ENCODE measurements around the gene LTO1.

Gene LTO1

DNA sequence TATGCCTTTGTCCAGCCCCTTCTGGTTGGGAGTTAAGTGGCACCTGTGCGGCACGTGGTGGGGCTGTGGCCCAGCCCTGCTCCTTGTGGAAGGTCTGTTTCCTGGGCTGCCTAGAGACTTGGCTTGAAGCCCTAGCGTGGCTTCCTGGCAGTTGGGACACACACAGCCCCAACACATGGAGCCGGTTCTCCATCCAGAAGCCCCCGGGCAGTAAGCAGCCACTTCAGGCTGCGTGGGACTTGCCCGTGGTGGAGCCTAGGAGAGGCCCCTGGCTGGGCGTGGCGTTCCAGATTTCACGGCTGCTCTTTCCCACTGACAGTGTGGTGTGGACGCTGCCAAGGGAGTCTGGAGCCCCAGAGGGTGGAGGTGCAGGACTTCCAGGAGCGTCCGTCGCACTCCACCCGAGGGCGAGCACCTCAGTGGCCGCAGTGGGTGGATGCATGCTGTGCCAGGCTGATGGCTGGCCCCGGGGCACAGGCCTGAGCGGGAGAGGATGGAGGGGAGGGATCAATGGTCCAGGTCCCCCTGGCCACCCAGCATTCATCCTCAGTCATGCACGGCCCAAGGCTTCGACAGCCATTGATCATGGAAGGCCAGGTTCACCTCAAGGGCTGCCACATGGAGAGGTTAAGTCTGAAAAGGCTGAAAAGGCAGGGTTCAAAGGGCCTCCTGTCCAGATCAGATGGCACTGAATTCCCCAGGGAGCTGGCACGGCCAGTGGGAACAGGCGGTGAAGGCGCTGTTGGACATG lies 24.9 kb downstream of the LTO1 start:
- TF ChIP-seq, protein P1, sequence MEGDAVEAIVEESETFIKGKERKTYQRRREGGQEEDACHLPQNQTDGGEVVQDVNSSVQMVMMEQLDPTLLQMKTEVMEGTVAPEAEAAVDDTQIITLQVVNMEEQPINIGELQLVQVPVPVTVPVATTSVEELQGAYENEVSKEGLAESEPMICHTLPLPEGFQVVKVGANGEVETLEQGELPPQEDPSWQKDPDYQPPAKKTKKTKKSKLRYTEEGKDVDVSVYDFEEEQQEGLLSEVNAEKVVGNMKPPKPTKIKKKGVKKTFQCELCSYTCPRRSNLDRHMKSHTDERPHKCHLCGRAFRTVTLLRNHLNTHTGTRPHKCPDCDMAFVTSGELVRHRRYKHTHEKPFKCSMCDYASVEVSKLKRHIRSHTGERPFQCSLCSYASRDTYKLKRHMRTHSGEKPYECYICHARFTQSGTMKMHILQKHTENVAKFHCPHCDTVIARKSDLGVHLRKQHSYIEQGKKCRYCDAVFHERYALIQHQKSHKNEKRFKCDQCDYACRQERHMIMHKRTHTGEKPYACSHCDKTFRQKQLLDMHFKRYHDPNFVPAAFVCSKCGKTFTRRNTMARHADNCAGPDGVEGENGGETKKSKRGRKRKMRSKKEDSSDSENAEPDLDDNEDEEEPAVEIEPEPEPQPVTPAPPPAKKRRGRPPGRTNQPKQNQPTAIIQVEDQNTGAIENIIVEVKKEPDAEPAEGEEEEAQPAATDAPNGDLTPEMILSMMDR (conservative IDR thresholded peaks at IDR 0.05), result no peak
- peak overlapping the region; percentile 100 for H3K27ac ChIP-seq

DNA sequence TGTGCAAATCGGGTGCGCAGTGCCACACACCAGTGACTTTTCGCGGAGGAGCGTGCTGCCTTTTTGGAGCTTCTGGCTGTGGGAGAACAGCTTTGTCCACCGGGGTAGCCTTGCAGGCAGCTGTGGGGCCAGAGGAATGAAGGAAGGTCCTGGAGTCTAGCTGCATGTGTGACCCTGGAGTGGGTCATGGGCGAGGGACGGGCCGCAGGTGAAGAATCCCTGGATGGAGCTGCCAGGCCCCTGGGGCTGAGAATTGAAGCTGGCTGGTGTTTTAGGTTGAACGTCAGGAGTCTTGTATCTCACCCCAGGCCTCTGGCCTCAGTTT lies 25.6 kb downstream of the LTO1 start:
- peak overlapping the region; percentile 100 for H3K27ac ChIP-seq
- TF ChIP-seq, protein P1 (conservative IDR thresholded peaks at IDR 0.05), result no peak

DNA sequence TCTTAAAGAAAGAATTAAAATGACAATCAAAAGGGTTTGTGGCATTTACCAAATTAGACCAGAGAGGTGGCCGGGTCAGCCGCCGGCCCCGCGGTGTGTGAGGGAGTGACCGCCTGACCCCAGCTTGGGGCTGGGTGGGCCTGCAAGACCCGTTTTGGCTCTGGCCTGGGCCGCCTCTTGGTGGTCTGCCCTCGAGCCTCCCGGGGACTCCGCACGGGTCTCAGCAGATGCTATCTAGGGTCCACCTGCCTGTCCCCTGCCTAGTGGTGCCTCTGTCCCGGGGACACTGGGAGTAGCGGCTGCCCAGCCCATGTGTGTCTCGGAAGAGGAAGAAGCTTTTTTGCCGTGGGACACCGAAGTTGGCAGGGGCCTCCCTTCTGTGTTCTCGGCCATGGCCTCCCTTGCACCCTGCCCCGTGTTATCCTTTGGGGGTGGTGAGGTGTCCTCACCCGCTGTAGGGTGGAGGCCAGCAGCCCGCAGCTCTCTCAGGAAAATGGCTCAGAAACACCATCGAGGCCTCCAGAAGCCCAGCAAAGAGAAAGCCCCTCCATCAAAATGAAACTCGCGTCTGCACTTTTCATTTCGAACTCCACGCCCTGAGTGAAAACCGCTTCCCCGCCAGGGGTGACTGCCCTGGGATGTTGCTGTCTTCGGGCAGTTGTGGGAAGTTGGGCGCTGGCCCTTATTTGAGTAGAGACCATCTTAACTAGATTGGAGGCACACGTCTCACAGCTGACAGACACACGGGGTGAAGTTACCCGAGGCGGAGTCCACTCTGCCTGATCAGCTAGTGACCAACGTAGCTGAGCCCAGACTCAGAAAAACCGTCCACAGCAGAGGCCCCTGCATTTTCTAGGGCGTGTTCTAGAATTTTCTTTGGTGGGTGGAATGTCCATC lies 26.2 kb downstream of the LTO1 start:
- H3K27ac ChIP-seq, result peak overlapping the region; percentile 100
- TF ChIP-seq, protein P1 (conservative IDR thresholded peaks at IDR 0.05), result no peak

DNA sequence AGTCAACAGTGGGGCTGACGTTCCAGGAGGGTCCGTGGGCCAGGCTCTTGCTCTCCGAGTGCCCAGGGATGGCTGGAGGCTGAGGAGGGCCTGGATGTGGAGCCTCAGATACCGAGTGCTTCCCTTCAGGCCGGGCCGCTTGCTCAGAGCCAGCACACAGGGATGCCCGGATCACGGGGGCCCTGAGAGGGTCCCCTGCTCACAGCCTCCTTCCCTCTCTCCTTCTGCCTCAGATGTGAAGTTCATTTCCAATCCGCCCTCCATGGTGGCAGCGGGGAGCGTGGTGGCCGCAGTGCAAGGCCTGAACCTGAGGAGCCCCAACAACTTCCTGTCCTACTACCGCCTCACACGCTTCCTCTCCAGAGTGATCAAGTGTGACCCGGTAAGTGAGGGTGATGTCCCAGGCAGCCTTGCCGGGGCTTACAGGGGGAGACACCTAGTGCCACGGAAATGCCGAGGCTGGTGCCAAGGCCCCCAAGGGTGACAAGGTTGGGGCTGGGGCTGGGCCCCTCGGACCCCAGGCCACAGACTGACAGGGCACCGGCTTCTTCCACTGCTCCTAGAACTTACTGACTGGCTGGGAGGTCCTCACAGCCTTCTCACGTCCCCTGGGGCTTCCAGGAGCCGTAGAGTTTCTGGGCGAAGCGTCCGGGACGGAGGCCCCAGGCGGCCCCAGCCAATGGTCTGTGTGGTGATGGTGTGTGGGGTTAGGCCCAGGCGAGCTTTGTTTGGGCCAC lies 27.2 kb downstream of the LTO1 start:
- H3K27ac ChIP-seq, result peak overlapping the region; percentile 100
- TF ChIP-seq, protein P1 (conservative IDR thresholded peaks at IDR 0.05), result no peak

DNA sequence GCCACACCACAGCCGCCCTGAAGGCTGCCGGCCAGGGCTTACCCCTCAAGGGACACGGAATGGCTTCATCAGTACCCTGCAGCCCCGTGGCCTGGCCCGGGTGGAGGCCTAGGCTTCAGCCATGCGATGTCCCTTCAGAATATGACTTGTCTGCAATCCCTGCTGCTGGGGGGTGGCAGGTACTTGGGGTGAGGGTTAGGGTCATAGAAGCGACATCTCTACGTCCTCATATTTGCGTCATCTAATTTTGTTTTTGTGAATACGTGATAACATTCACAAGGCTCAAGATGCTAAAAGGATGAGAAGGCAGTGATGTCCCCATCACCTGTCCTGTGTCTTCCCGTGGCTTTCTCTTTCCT lies 27.8 kb downstream of the LTO1 start:
- TF ChIP-seq, protein P1 (conservative IDR thresholded peaks at IDR 0.05), result no peak
- peak overlapping the region; percentile 100 for H3K27ac ChIP-seq

DNA sequence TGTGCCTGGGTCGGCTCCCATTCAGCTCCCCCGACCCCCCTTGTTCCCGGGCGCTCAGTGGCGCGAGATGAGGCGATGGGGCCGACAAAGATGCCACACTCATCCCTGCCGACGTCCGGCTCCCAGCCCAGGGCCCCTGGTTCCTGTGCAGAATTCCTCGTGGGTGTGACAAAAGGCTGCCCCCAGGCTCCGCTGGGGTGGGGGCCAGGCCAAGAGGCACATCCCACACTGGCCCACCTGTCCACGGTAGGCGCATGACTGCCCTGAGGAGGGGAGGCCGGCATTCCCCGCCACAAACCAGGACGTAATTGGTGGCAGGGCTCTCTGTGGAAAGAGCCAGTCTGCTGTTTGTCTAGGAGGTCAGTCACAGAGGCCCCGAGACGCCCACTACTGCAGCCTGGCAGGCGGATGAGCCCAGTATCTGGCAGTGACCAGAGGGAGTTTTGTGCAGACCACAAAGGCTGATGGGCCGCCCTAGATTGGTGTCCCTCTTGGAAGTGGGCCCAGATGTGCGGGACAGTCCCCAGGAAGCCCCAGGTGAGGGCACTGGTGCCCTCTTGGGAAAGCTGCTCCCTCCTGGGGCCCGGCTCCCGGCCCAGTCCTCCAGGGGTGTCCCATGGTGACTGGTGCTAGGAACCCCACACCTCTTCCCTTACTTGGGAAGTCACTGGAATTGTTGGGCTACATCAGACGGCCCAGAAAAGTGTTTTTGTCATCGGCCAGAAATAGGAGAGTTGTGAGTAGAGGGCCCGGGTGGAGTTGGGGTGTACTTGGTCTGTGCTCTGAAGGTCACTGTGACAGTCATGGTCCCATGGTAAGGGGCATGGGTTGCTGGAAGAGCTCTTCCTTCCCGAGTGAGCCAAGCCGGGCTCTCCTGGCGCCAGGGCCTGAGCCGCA lies 28.4 kb downstream of the LTO1 start:
- H3K27ac ChIP-seq, result peak overlapping the region; percentile 100
- TF ChIP-seq, protein P1 (conservative IDR thresholded peaks at IDR 0.05), result no peak
